ENCODE data around the gene SIPA1. TPM values are rescaled to one million over a fixed set of nuclear protein-coding genes. Genes with fewer than 3 reads are reported as not detected.

SIPA1 gene
- total and polyA plus RNA-seq, 9 of the 15 experiments (the other 6 are each of a cell fraction or from before 2014, with no cell fraction given), result 0.25 to 85.8 (median 16.8) TPM

GRCh38 chr11:65652511-65653228, 14.8 kb downstream of the SIPA1 start (continued):
- TF ChIP-seq THRAP3 (IDR thresholded peaks at IDR 0.05; ENCODE audit: borderline replicate concordance), result no peak; the same call in 1 of the 2 replicates
- TF ChIP-seq MAFF (IDR thresholded peaks at IDR 0.05; ENCODE audit: low read length), result no peak
- TF ChIP-seq ZNF277 (CRISPR knock-in tag; IDR thresholded peaks at IDR 0.05; ENCODE audit: borderline replicate concordance), result no peak
- no peak for TF ChIP-seq ZFP1 (CRISPR knock-in tag; IDR thresholded peaks at IDR 0.05)
- no peak for TF ChIP-seq ZNF512 (tag; IDR thresholded peaks at IDR 0.05)
- no peak for TF ChIP-seq DEAF1 (CRISPR knock-in tag; IDR thresholded peaks at IDR 0.05)
- TF ChIP-seq STAT6 (CRISPR knock-in tag; IDR thresholded peaks at IDR 0.05), result no peak
- 0 out of 2 replicates have a peak, but pooled peaks have one; percentile 64 for TF ChIP-seq FOXP4 (CRISPR knock-in tag; IDR thresholded peaks at IDR 0.05; ENCODE audit: borderline replicate concordance)
- TF ChIP-seq RNF2 (IDR thresholded peaks at IDR 0.05), result 0 out of 2 replicates have a peak, but pooled peaks have one; percentile 1
- no peak for TF ChIP-seq TCF7L2 (IDR thresholded peaks at IDR 0.05; ENCODE audit: low read depth, low read length)
- TF ChIP-seq VEZF1 (CRISPR knock-in tag; IDR thresholded peaks at IDR 0.05), result peak; percentile 99
- no peak; the same call in 1 of the 2 replicates for TF ChIP-seq PKNOX1 (IDR thresholded peaks at IDR 0.05)
- no peak for TF ChIP-seq TAL1 (IDR thresholded peaks at IDR 0.05)
- TF ChIP-seq TCF15 (CRISPR knock-in tag; IDR thresholded peaks at IDR 0.05), result no peak
